Small intestine (tissue), 7 donors: ENCODE data around the gene PIP4P1. TPM values are rescaled to one million over a fixed set of nuclear protein-coding genes. Genes with fewer than 3 reads are reported as not detected.
"Not testable (repeated sequence)": the region's sequence is repeated elsewhere in the genome, so short reads cannot be mapped to it uniquely, and the experiment has no call there.

Experiments
- DNase-seq, 2 donors: peaks; one replicate each; pipeline versions ENCODE4 v3.0.0 to v3.0.0-alpha.2; 2013
- FAIRE-seq: peaks from 2 replicates; lab custom pipeline; 2012; peaks lifted over from hg19 to GRCh38; lab: Jason Lieb, UNC
- H3K27ac ChIP-seq, 3 donors: one replicate each; pipeline ENCODE4 v1.5.1; 2013; ENCODE audit warnings: low read length in 2 of 3, mild to moderate bottlenecking in 2 of 3, control low read depth in 1 of 3, inconsistent platforms in 1 of 3, low read depth in 1 of 3, moderate library complexity in 1 of 3
- H3K27me3 ChIP-seq, 3 donors: one replicate each; pipeline ENCODE4 v1.6.1; 2013; ENCODE audit warnings: low read length in 3 of 3, inconsistent platforms in 1 of 3; ENCODE audit not compliant: control insufficient read depth in 3 of 3, insufficient read depth in 3 of 3
- H3K36me3 ChIP-seq, 3 donors: one replicate each; pipeline ENCODE4 v1.6.1; 2013; ENCODE audit warnings: low read length in 3 of 3, inconsistent platforms in 1 of 3, low read depth in 1 of 3, mild to moderate bottlenecking in 1 of 3, moderate library complexity in 1 of 3; ENCODE audit not compliant: control insufficient read depth in 3 of 3, insufficient read depth in 2 of 3
- H3K4me1 ChIP-seq, 3 donors: one replicate each; pipeline ENCODE4 v1.6.1; 2013; ENCODE audit warnings: low read length in 2 of 3, inconsistent platforms in 1 of 3, low read depth in 1 of 3, mild to moderate bottlenecking in 1 of 3, moderate library complexity in 1 of 3; ENCODE audit not compliant: control insufficient read depth in 3 of 3, insufficient read depth in 2 of 3
- H3K4me3 ChIP-seq, 3 donors: one replicate each; pipeline ENCODE4 v1.5.1; 2013; ENCODE audit warnings: low read length in 3 of 3, control low read depth in 1 of 3, inconsistent platforms in 1 of 3, low read depth in 1 of 3, mild to moderate bottlenecking in 1 of 3, moderate library complexity in 1 of 3
- H3K9me3 ChIP-seq, 2 donors: one replicate each; pipeline ENCODE4 v1.6.1; 2013; ENCODE audit warnings: low read depth in 1 of 2, low read length in 1 of 2; ENCODE audit not compliant: control insufficient read depth in 2 of 2, insufficient read depth in 1 of 2
- WGBS, 3 donors: extraction: QIAGEN DNeasy Blood & Tissue Kit; methylation state at CpG; one replicate each; pipeline ENCODE4 v1.1.7; 2013; 5-methylcytosine and 5-hydroxymethylcytosine counted together
- polyA plus RNA-seq, 4 donors: library from polyadenylated mRNA; stranded (reverse) in 3 of 4; unstranded in 1 of 4; fragments of 200-250 nt in 3 of 4; fragments of 120-200 nt in 1 of 4; gene quantifications; one replicate each; pipeline versions ENCODE4 v1.2.1 to v1.2.3, GENCODE V29; 2013
- donor health status: healthy with polysubstance abuse.
- donor health status: control.
- donor health status: control.
- donor health status: Bipolar disorder and iron deficiency.
- donor health status: healthy.

Gene PIP4P1
- polyA plus RNA-seq, 4 donors: 37.6 to 55.1 (median 49.2) TPM

DNA sequence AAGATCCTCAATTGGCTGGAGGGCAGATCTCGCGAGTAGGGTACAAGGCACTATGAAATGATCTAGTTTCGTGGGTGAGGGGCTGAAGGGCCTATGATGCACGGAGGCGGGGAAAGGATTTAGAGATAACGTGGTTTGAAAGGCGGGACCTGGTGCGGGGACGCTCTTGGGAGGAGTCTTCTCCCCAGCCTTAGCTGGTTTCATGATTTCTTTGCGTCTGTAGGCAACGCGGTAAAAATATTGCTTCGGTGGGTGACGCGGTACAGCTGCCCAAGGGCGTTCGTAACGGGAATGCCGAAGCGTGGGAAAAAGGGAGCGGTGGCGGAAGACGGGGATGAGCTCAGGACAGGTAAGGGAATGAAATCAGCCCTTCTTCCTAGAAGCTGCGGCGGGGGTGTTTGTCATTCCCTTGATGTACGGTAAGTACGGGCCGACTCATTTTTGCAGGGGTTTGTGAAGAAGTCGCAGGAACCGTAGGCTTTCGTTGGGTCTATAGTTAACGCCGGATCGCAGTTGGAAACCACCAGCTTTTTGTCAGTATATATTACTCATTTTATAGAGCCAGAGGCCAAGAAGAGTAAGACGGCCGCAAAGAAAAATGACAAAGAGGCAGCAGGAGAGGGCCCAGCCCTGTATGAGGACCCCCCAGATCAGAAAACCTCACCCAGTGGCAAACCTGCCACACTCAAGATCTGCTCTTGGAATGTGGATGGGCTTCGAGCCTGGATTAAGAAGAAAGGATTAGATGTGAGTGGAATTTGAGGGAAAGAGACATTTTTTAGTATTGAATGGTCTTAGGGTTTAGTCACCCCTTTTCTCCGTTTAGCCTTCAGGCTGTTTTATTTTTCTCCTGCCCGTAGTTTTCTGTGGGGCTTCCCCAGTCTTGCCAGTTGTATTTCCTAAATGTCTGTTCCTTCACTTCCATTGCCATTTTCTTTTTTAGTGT, 5.6 kb downstream of the PIP4P1 start:
- 0 to 1% (median 1%) methylated on average over 39 of the region's 39 CpGs for WGBS, 3 donors
- Histone ChIP-seq H3K36me3 (peaks cover 12 to 45% (median 15%) of the 10 kb centered on the region in 3 donors), H3K27me3 (no peaks in the 10 kb centered on the region), H3K27ac (peak overlapping the region; percentile 87 to 98 (median 95)), H3K4me3 (peak overlapping the region; percentile 46 to 79 (median 61)), H3K4me1 (peaks cover 2 to 26% (median 9%) of the 10 kb centered on the region in 3 donors), H3K9me3 (no peaks in the 10 kb centered on the region)
- no peak for FAIRE-seq
- DNase-seq: peak in 1 of 2 donors; percentile 86

DNA sequence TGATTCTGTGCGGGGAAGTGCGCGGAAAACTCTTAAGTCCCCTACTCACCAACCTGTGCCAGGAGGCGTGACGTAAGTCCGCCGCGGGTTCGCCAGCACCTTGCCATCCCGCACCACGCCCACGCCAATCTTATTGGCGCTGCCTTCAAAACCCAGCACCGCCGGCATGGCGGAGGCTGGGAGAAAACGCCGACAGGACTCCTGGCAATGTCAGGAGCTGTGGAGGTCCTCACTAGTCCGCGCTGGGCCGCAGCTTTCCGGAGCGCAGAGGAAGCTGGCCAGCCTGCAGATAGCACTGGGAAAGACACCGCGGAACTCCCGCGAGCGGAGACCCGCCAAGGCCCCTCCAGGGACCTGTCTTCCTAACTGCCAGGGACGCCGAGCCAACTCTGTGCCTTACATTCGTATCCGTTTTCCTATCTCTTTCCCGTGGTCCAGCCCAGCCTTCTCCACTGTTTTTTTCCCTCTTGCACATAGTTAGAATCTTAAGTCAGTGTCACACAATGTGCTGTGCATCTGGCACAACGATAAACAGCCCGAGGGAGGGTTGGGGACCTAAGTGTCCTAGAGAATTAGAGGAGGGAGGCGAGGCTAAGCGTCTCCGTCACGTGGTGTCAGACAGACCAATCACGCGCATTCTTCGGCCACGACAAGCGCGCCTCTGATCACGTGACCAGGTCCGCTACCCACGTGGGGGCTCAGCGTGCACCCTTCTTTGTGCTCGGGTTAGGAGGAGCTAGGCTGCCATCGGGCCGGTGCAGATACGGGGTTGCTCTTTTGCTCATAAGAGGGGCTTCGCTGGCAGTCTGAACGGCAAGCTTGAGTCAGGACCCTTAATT, 6.5 kb downstream of the PIP4P1 start, which contains the start of the genes APEX1 and OSGEP:
TSS of gene APEX1 (plus strand) at position 711 of the 839 bp plus-strand sequence. CDS start 420 bp downstream, outside the sequence.
TSS of gene OSGEP (minus strand) at position 297 of the 839 bp plus-strand sequence. CDS start at position 168, 129 bp downstream.
- peak; percentile 99 for DNase-seq
- Histone ChIP-seq H3K27ac (peak within 1 kb of the TSS; percentile 87 to 98 (median 95)), H3K4me1 (peaks cover 0 to 18% (median 5%) of the 10 kb centered on the region in 3 donors), H3K27me3 (no peaks in the 10 kb centered on the region), H3K4me3 (peak within 1 kb of the TSS; percentile 48 to 79 (median 61)), H3K9me3 (no peaks in the 10 kb centered on the region), H3K36me3 (peaks cover 15 to 46% (median 16%) of the 10 kb centered on the region in 3 donors)
- 0% methylated on average over 53 to 56 of the region's 56 CpGs for WGBS, 3 donors
- no peak for FAIRE-seq

- not testable (repeated sequence) for H3K9me3 ChIP-seq, FAIRE-seq, H3K4me1 ChIP-seq, DNase-seq, H3K27ac ChIP-seq, H3K4me3 ChIP-seq, H3K27me3 ChIP-seq
- peaks cover 19 to 42% (median 21%) of the 10 kb centered on the region in 3 donors for H3K36me3 ChIP-seq
- 87 to 95% (median 93%) methylated on average over 8 of the region's 8 CpGs for WGBS, 3 donors
Observed at GRCh38 chr14:20452831-20453230, 8.4 kb downstream of the PIP4P1 start.

GRCh38 chr14:20446889-20447288, 14.3 kb downstream of the PIP4P1 start:
- FAIRE-seq (no peak), DNase-seq (no peak)
- H3K4me1 ChIP-seq: peaks cover 0 to 5% (median 0%) of the 10 kb centered on the region in 3 donors
- H3K27me3 ChIP-seq: no peaks in the 10 kb centered on the region
- no peak overlapping the region for H3K4me3 ChIP-seq
- peaks cover 22 to 48% (median 25%) of the 10 kb centered on the region in 3 donors for H3K36me3 ChIP-seq
- WGBS, 3 donors: 96 to 100% (median 97%) methylated on average over 5 of the region's 5 CpGs
- H3K9me3 ChIP-seq: peaks cover 0 to 8% of the 10 kb centered on the region in 2 donors
- H3K27ac ChIP-seq: no peak overlapping the region

DNA sequence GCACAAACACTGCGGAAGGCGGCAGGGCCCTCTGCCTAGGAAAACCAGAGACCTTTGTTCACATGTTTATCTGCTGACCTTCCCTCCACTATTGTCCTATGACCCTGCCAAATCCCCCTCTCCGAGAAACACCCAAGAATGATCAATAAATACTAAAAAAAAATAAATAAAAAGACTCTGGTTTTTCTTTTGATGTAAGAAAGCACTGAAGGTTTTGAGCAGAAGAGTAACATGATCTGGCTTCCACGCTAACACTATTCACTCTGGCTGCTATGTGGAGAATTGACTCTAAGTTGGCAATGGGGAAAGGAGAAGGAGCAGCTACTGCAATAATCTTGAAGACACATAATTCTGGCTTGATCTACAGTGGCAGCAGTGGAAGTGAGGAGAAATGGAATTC, 17.6 kb downstream of the PIP4P1 start:
- not testable (repeated sequence) for DNase-seq, H3K9me3 ChIP-seq, H3K27me3 ChIP-seq, FAIRE-seq, H3K4me3 ChIP-seq
- Histone ChIP-seq H3K36me3 (peaks cover 13 to 26% (median 15%) of the 10 kb centered on the region in 3 donors), H3K4me1 (peaks cover 0 to 11% (median 0%) of the 10 kb centered on the region in 3 donors), H3K27ac (peak overlapping the region in 1 of 3 donors; percentile 32)
- 77 to 88% (median 82%) methylated on average over 2 of the region's 4 CpGs for WGBS, 3 donors

DNA sequence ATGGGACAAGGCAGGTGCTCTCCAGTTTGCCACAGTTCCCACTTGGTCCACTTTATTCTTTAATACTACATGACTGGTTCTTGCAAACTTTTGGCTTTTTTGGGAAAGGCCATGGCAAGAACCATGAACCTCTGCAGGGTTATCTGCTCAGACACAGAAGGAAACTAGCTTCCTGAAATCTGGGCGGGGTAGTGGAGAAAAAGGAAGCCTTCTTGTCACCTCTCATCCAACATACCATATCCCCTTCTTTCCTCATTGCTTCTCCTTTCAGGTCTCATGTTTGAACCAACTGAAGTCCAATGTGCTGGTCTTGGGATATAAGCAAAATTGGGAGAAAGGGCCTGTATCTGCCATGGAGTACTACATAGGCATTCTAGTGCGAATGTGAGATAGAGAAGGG, 19.8 kb downstream of the PIP4P1 start:
- Histone ChIP-seq H3K9me3 (peaks cover 0 to 8% of the 10 kb centered on the region in 2 donors), H3K27ac (no peak overlapping the region), H3K27me3 (no peaks in the 10 kb centered on the region), H3K4me1 (peaks cover 0 to 11% (median 0%) of the 10 kb centered on the region in 3 donors), H3K4me3 (no peak overlapping the region), H3K36me3 (peaks cover 3 to 10% (median 7%) of the 10 kb centered on the region in 3 donors)
- WGBS, 3 donors: 86 to 98% (median 93%) methylated on average over 2 of the region's 2 CpGs
- DNase-seq (no peak), FAIRE-seq (no peak)

GRCh38 chr14:20440882-20441281, 20.4 kb downstream of the PIP4P1 start:
- no peak for DNase-seq
- Histone ChIP-seq H3K4me3 (no peak overlapping the region), H3K27me3 (peaks cover 0 to 2% (median 0%) of the 10 kb centered on the region in 3 donors), H3K27ac (no peak overlapping the region), H3K9me3 (peaks cover 0 to 8% of the 10 kb centered on the region in 2 donors), H3K4me1 (peaks cover 0 to 11% (median 0%) of the 10 kb centered on the region in 3 donors), H3K36me3 (peaks cover 0 to 5% (median 2%) of the 10 kb centered on the region in 3 donors)
- FAIRE-seq: no peak
- WGBS, 3 donors: 66 to 86% (median 81%) methylated on average over 5 of the region's 5 CpGs
